Neural progenitor cell (in vitro differentiated cells): ENCODE data around the gene IGLON5. TPM values are rescaled to one million over a fixed set of nuclear protein-coding genes. Genes with fewer than 3 reads are reported as not detected.

Source experiments
- DNase-seq: peaks from one replicate; pipeline ENCODE4 v3.0.0-alpha.2; 2016; ENCODE audit warnings: low spot score
- H2AFZ ChIP-seq: fragments of 200-600 bp; sonication (generic); replicated peaks from 2 replicates; pipeline ENCODE4 v1.6.1; 2016; ENCODE audit warnings: antibody characterized with exemption
- H3F3A ChIP-seq: fragments of 200-600 bp; sonication (generic); 2 replicates; pipeline ENCODE4 v1.6.1; 2016; ENCODE audit warnings: antibody characterized with exemption, low read depth
- H3K27ac ChIP-seq: fragments of 200-600 bp; sonication (generic); 2 replicates; pipeline ENCODE4 v1.5.1; 2016; ENCODE audit warnings: mild to moderate bottlenecking
- H3K27me3 ChIP-seq: fragments of 200-600 bp; sonication (generic); 2 replicates; pipeline ENCODE4 v1.6.1; 2016; ENCODE audit warnings: mild to moderate bottlenecking, moderate library complexity
- H3K36me3 ChIP-seq: fragments of 200-600 bp; sonication (generic); 2 replicates; pipeline ENCODE4 v1.5.1; 2016
- H3K4me1 ChIP-seq: fragments of 200-600 bp; sonication (generic); 2 replicates; pipeline ENCODE4 v1.6.1; 2016; ENCODE audit warnings: mixed run types
- H3K4me2 ChIP-seq: fragments of 200-600 bp; sonication (generic); 2 replicates; pipeline ENCODE4 v1.6.1; 2016
- H3K4me3 ChIP-seq: fragments of 200-600 bp; sonication (generic); 2 replicates; pipeline ENCODE4 v1.5.1; 2016
- H3K79me2 ChIP-seq: fragments of 200-600 bp; sonication (generic); 2 replicates; pipeline ENCODE4 v1.6.1; 2016; ENCODE audit warnings: low read depth
- H3K9ac ChIP-seq: fragments of 200-600 bp; sonication (generic); 2 replicates; pipeline ENCODE4 v1.6.1; 2016
- H3K9me3 ChIP-seq: fragments of 200-600 bp; sonication (generic); 2 replicates; pipeline ENCODE4 v1.5.1; 2016; ENCODE audit warnings: low read depth
- H4K20me1 ChIP-seq: fragments of 200-600 bp; sonication (generic); 2 replicates; pipeline ENCODE4 v1.6.1; 2016; ENCODE audit warnings: low read depth
- H3K27ac Mint-ChIP-seq: 3 replicates; pipeline ENCODE4 v1.8.0; 2021; ENCODE audit warnings: mixed read lengths
- H3K27me3 Mint-ChIP-seq: 2 replicates; pipeline ENCODE4 v1.8.0; 2022; ENCODE audit warnings: low read depth, mild to moderate bottlenecking, inconsistent platforms, moderate library complexity, mixed read lengths; ENCODE audit not compliant: insufficient read depth
- H3K36me3 Mint-ChIP-seq: 3 replicates; pipeline ENCODE4 v1.8.0; 2021; ENCODE audit warnings: mixed read lengths
- H3K4me1 Mint-ChIP-seq: 3 replicates; pipeline ENCODE4 v1.8.0; 2021; ENCODE audit warnings: mixed read lengths
- H3K4me3 Mint-ChIP-seq: 3 replicates; pipeline ENCODE4 v1.8.0; 2021; ENCODE audit warnings: mild to moderate bottlenecking, moderate library complexity, mixed read lengths
- H3K9me3 Mint-ChIP-seq: 3 replicates; pipeline ENCODE4 v1.8.0; 2020; ENCODE audit warnings: mixed read lengths
- CTCF ChIP-seq: fragments of 200-600 bp; sonication (generic); IDR thresholded peaks from 2 replicates; pipeline ENCODE4 v1.5.1; 2017; ENCODE audit warnings: antibody characterized with exemption, mild to moderate bottlenecking
- EZH2 ChIP-seq: fragments of 200-600 bp; sonication (generic); IDR thresholded peaks from 2 replicates; pipeline ENCODE4 v1.6.1; 2017; ENCODE audit warnings: antibody characterized with exemption, mild to moderate bottlenecking, moderate library complexity
- EZH2phosphoT487 ChIP-seq: fragments of 200-600 bp; sonication (generic); IDR thresholded peaks from 2 replicates; pipeline ENCODE4 v1.6.1; 2017; ENCODE audit warnings: antibody characterized with exemption
- total RNA-seq: library from RNA; depleted of rRNA; stranded (reverse); fragments of >200 nt; gene quantifications from 2 replicates; pipeline ENCODE4 v1.2.3, GENCODE V29; 2015; ENCODE audit warnings: low replicate concordance

IGLON5 gene
- total RNA-seq, 1 donor from 2014 or later = 5.4 TPM

- H3K36me3 Mint-ChIP-seq = peaks cover 19% of the 10 kb centered on the region
- H3K27me3 ChIP-seq = peaks cover 7% of the 10 kb centered on the region
- no peak overlapping the region for H3K4me3 Mint-ChIP-seq
- H4K20me1 ChIP-seq = no peaks in the 10 kb centered on the region
- H3K79me2 ChIP-seq = no peaks in the 10 kb centered on the region
- no peak overlapping the region for H2AFZ ChIP-seq
- peaks cover 2% of the 10 kb centered on the region for H3K4me1 Mint-ChIP-seq
- no peak overlapping the region for H3K27ac Mint-ChIP-seq
- no peaks in the 10 kb centered on the region for H3K4me1 ChIP-seq
- DNase-seq = no peak
- peaks cover 2% of the 10 kb centered on the region for H3K9me3 Mint-ChIP-seq
- peaks cover 5% of the 10 kb centered on the region for H3K27me3 Mint-ChIP-seq
- no peaks in the 10 kb centered on the region for H3K9me3 ChIP-seq
- H3K9ac ChIP-seq = no peak overlapping the region
- H3K27ac ChIP-seq = no peak overlapping the region
- H3K4me3 ChIP-seq = no peak overlapping the region
- H3K36me3 ChIP-seq = no peaks in the 10 kb centered on the region
- no peaks in the 10 kb centered on the region for H3F3A ChIP-seq
- TF ChIP-seq EZH2 (no peak), EZH2phosphoT487 (no peak), CTCF (no peak)
- H3K4me2 ChIP-seq = no peak overlapping the region
Observed at GRCh38 chr19:51331193-51331592, 19.7 kb downstream of the IGLON5 start.

DNA sequence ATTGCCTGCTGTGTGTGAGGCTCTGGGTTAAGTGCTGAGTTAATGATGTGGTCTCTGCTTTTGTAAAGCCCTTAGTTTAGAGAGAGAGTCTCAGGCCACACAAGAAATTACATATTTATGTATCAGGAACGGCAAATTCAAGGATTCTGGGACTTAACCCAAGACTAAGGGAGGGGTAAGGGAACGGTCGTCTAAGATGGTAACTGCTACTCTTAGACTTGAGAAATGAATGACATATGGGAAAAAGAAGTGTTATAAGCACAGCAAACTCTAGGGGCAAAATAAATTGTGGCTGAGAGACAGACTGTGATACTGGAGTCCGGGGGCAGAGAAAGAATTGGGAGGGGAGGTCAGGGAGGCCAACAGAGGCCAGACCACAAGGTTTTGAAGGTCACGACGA, 20.3 kb downstream of the IGLON5 start:
- peaks cover 5% of the 10 kb centered on the region for H3K27me3 Mint-ChIP-seq
- no peaks in the 10 kb centered on the region for H3K4me1 ChIP-seq
- H3K36me3 ChIP-seq = no peaks in the 10 kb centered on the region
- TF ChIP-seq CTCF = no peak
- TF ChIP-seq EZH2phosphoT487 = no peak
- no peak for TF ChIP-seq EZH2
- H4K20me1 ChIP-seq = no peaks in the 10 kb centered on the region
- no peak overlapping the region for H3K4me2 ChIP-seq
- H3K4me3 Mint-ChIP-seq = no peak overlapping the region
- H2AFZ ChIP-seq = no peak overlapping the region
- no peaks in the 10 kb centered on the region for H3K79me2 ChIP-seq
- H3K9me3 ChIP-seq = no peaks in the 10 kb centered on the region
- no peak for DNase-seq
- peaks cover 19% of the 10 kb centered on the region for H3K36me3 Mint-ChIP-seq
- H3K27ac ChIP-seq = no peak overlapping the region
- H3K4me1 Mint-ChIP-seq = peaks cover 2% of the 10 kb centered on the region
- peaks cover 2% of the 10 kb centered on the region for H3K9me3 Mint-ChIP-seq
- H3K27ac Mint-ChIP-seq = no peak overlapping the region
- H3K9ac ChIP-seq = no peak overlapping the region
- peaks cover 7% of the 10 kb centered on the region for H3K27me3 ChIP-seq
- no peaks in the 10 kb centered on the region for H3F3A ChIP-seq
- no peak overlapping the region for H3K4me3 ChIP-seq

DNA sequence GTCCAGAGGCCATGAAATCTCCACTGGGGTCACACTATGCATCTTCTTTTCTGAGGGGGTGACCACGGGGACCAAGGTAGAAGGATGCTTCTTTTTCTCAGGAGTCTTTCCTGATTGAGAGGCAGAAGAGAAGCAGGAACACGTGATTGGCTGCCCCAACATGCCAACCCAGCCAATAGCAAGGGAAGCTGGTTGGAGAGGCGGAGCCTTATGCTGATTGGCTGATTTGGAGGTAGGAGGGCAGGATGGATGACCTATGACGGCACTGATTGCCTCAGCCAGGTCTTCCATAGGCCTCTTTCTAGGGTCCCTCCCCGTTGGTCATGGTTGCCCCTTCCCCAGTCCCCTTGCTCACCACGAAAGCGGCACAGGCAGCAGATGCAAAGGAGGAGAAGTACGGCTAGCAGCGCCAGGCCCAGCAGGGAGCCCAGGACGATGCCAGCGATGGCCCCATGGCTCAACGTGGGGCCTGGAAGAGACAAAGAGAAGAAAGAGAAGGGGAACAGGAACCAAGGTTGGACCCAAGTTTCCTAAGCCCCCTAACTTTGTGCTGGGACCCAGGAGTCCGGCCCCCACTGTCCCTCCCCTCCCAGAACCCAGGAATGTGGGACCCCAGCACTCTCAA, 22.5 kb downstream of the IGLON5 start:
- no peak for DNase-seq
- no peak overlapping the region for H3K4me3 Mint-ChIP-seq

More for the DNA sequence above, 22.5 kb downstream of the IGLON5 start:
- peaks cover 4% of the 10 kb centered on the region for H3K27me3 Mint-ChIP-seq
- Histone ChIP-seq H3K4me3 (no peak overlapping the region), H3K36me3 (no peaks in the 10 kb centered on the region), H3K4me2 (no peak overlapping the region), H3K79me2 (no peaks in the 10 kb centered on the region), H3K9me3 (no peaks in the 10 kb centered on the region), H2AFZ (no peak overlapping the region), H3K4me1 (no peaks in the 10 kb centered on the region), H3F3A (no peaks in the 10 kb centered on the region), H3K9ac (no peak overlapping the region), H3K27me3 (no peaks in the 10 kb centered on the region), H3K27ac (no peak overlapping the region), H4K20me1 (no peaks in the 10 kb centered on the region)
- H3K4me1 Mint-ChIP-seq = peaks cover 4% of the 10 kb centered on the region
- no peak overlapping the region for H3K27ac Mint-ChIP-seq
- H3K9me3 Mint-ChIP-seq = no peaks in the 10 kb centered on the region
- TF ChIP-seq CTCF = no peak
- no peak for TF ChIP-seq EZH2
- TF ChIP-seq EZH2phosphoT487 = no peak
- peaks cover 17% of the 10 kb centered on the region for H3K36me3 Mint-ChIP-seq
